ENCODE measurements around the gene STIM2. TPM values are rescaled to one million over a fixed set of nuclear protein-coding genes. Genes with fewer than 3 reads are reported as not detected.
"Not testable (repeated sequence)": the region's sequence is repeated elsewhere in the genome, so short reads cannot be mapped to it uniquely, and the experiment has no call there.

The STIM2 gene
- total RNA-seq, 2 donors from 2014 or later = 20.7 to 30.3 TPM

GRCh38 chr4:27024805-27025204 lies 164.2 kb downstream of the STIM2 start:
- DNase-seq = no peak

GRCh38 chr4:27027428-27027827 lies 166.8 kb downstream of the STIM2 start:
- H3K9ac ChIP-seq (ENCODE audit: low read depth in 2 of 2, low read length in 2 of 2) = no peak overlapping the region
- no peaks in the 10 kb centered on the region for H3K9me3 ChIP-seq
- H3K27me3 ChIP-seq = no peaks in the 10 kb centered on the region
- no peak for DNase-seq
- no peak overlapping the region for H3K4me3 ChIP-seq
- no peaks in the 10 kb centered on the region for H3K36me3 ChIP-seq
- intact Hi-C loops (cut with DNase I) = no loop called here
- no peak overlapping the region for H3K27ac ChIP-seq
- H3K4me1 ChIP-seq = no peaks in the 10 kb centered on the region
- TF ChIP-seq CTCF (IDR thresholded peaks at IDR 0.05) = no peak

More at GRCh38 chr4:27024805-27025204, 164.2 kb downstream of the STIM2 start:
- Histone ChIP-seq H3K36me3 (no peaks in the 10 kb centered on the region), H3K27me3 (no peaks in the 10 kb centered on the region), H3K4me3 (no peak overlapping the region), H3K4me1 (no peaks in the 10 kb centered on the region), H3K9me3 (no peaks in the 10 kb centered on the region), H3K27ac (no peak overlapping the region), H3K9ac (ENCODE audit: low read depth in 2 of 2, low read length in 2 of 2) (no peak overlapping the region)
- intact Hi-C loops (cut with DNase I) = no loop called here
- no peak for TF ChIP-seq CTCF (IDR thresholded peaks at IDR 0.05)

- H3K9ac ChIP-seq (ENCODE audit: low read depth in 2 of 2, low read length in 2 of 2); H3K36me3 ChIP-seq; H3K27ac ChIP-seq; DNase-seq; H3K9me3 ChIP-seq; H3K4me1 ChIP-seq; intact Hi-C loops (cut with DNase I); H3K4me3 ChIP-seq; H3K27me3 ChIP-seq: not testable (repeated sequence)
These were observed 174.5 kb downstream of the STIM2 start for GRCh38 chr4:27035127-27035526.

- no peak for DNase-seq
- Histone ChIP-seq H3K9me3 (no peaks in the 10 kb centered on the region), H3K4me3 (no peak overlapping the region), H3K27me3 (no peaks in the 10 kb centered on the region), H3K27ac (no peak overlapping the region), H3K36me3 (no peaks in the 10 kb centered on the region), H3K9ac (ENCODE audit: low read depth in 2 of 2, low read length in 2 of 2) (no peak overlapping the region), H3K4me1 (no peaks in the 10 kb centered on the region)
- no peak for TF ChIP-seq CTCF (IDR thresholded peaks at IDR 0.05)
- intact Hi-C loops (cut with DNase I) = no loop called here
These were observed 179.7 kb downstream of the STIM2 start for GRCh38 chr4:27040356-27040755.

GRCh38 chr4:27042411-27042810 lies 181.8 kb downstream of the STIM2 start:
- H3K27me3 ChIP-seq = no peaks in the 10 kb centered on the region
- no peak overlapping the region for H3K9ac ChIP-seq (ENCODE audit: low read depth in 2 of 2, low read length in 2 of 2)
- no peaks in the 10 kb centered on the region for H3K9me3 ChIP-seq
- no peak for DNase-seq
- intact Hi-C loops (cut with DNase I) = no loop called here
- H3K4me1 ChIP-seq = no peaks in the 10 kb centered on the region
- no peak overlapping the region for H3K27ac ChIP-seq
- TF ChIP-seq CTCF (IDR thresholded peaks at IDR 0.05) = no peak
- H3K36me3 ChIP-seq = no peaks in the 10 kb centered on the region
- H3K4me3 ChIP-seq = no peak overlapping the region

- intact Hi-C loops (cut with DNase I) = no loop called here
- H3K9ac ChIP-seq (ENCODE audit: low read depth in 2 of 2, low read length in 2 of 2) = no peak overlapping the region
- H3K36me3 ChIP-seq = no peaks in the 10 kb centered on the region
- no peaks in the 10 kb centered on the region for H3K9me3 ChIP-seq
- no peaks in the 10 kb centered on the region for H3K4me1 ChIP-seq
- no peaks in the 10 kb centered on the region for H3K27me3 ChIP-seq
- no peak overlapping the region for H3K4me3 ChIP-seq
- H3K27ac ChIP-seq = no peak overlapping the region
- no peak for DNase-seq
- no peak for TF ChIP-seq CTCF (IDR thresholded peaks at IDR 0.05)
These were observed 182.6 kb downstream of the STIM2 start for GRCh38 chr4:27043200-27043599.

Measured in colonic mucosa (tissue), 4 donors.